ENCODE results near the gene SYNPR. TPM values are rescaled to one million over a fixed set of nuclear protein-coding genes. Genes with fewer than 3 reads are reported as not detected.
A peak's percentile ranks its signal among the peaks of the same experiment; 100 is the strongest.

The SYNPR gene
- total and polyA plus RNA-seq, 8 donors: 0.13 to 0.42 (median 0.20) TPM; not detected in 4

GRCh38 chr3:63331520-63331919 lies 53.4 kb downstream of the SYNPR start:
- H3K36me3 ChIP-seq: no peaks in the 10 kb centered on the region
- no peaks in the 10 kb centered on the region for H3K4me1 ChIP-seq
- H3K27ac ChIP-seq: no peak overlapping the region
- no peaks in the 10 kb centered on the region for H3K9me3 ChIP-seq
- DNase-seq (no peak), ATAC-seq (no peak)
- no peaks in the 10 kb centered on the region for H3K27me3 ChIP-seq
- H3K4me3 ChIP-seq: no peak overlapping the region
- intact Hi-C loops (cut with DNase I): no loop called here
- TF ChIP-seq CTCF (IDR thresholded peaks at IDR 0.05): no peak

GRCh38 chr3:63333815-63334214 lies 55.7 kb downstream of the SYNPR start:
- Histone ChIP-seq H3K27ac (no peak overlapping the region), H3K4me1 (no peaks in the 10 kb centered on the region), H3K36me3 (no peaks in the 10 kb centered on the region), H3K4me3 (no peak overlapping the region), H3K9me3 (no peaks in the 10 kb centered on the region), H3K27me3 (no peaks in the 10 kb centered on the region)
- TF ChIP-seq CTCF (IDR thresholded peaks at IDR 0.05): no peak
- no peak for ATAC-seq
- no peak for DNase-seq
- intact Hi-C loops (cut with DNase I): no loop called here

GRCh38 chr3:63338351-63338750 lies 60.2 kb downstream of the SYNPR start:
- ATAC-seq (no peak), DNase-seq (no peak)
- Histone ChIP-seq H3K9me3 (no peaks in the 10 kb centered on the region), H3K4me1 (peaks cover 0 to 2% of the 10 kb centered on the region in 2 donors), H3K27me3 (peaks cover 0 to 4% of the 10 kb centered on the region in 2 donors), H3K36me3 (no peaks in the 10 kb centered on the region), H3K27ac (no peak overlapping the region), H3K4me3 (no peak overlapping the region)
- no peak for TF ChIP-seq CTCF (IDR thresholded peaks at IDR 0.05)
- intact Hi-C loops (cut with DNase I): no loop called here

- DNase-seq: peak in 3 of 4 donors; percentile 33 to 70 (median 69)
- Histone ChIP-seq H3K27ac (no peak overlapping the region), H3K36me3 (no peaks in the 10 kb centered on the region), H3K4me1 (peaks cover 7 to 11% of the 10 kb centered on the region in 2 donors), H3K9me3 (no peaks in the 10 kb centered on the region), H3K27me3 (peaks cover 4 to 12% of the 10 kb centered on the region in 2 donors), H3K4me3 (no peak overlapping the region)
- TF ChIP-seq CTCF (IDR thresholded peaks at IDR 0.05): no peak
- intact Hi-C loops (cut with DNase I): no loop called here
- peak; percentile 94 for ATAC-seq
Measured at GRCh38 chr3:63343674-63344073, 65.6 kb downstream of the SYNPR start.

GRCh38 chr3:63344661-63345060 lies 66.6 kb downstream of the SYNPR start:
- TF ChIP-seq CTCF (IDR thresholded peaks at IDR 0.05): no peak
- Histone ChIP-seq H3K9me3 (no peaks in the 10 kb centered on the region), H3K4me1 (peaks cover 7 to 11% of the 10 kb centered on the region in 2 donors), H3K27me3 (peaks cover 4 to 20% of the 10 kb centered on the region in 2 donors), H3K27ac (no peak overlapping the region), H3K36me3 (no peaks in the 10 kb centered on the region), H3K4me3 (no peak overlapping the region)
- DNase-seq (no peak), ATAC-seq (no peak)
- intact Hi-C loops (cut with DNase I): no loop called here

Measured in left lung (tissue), 10 donors.